ENCODE data around the gene EPS8. TPM values are rescaled to one million over a fixed set of nuclear protein-coding genes. Genes with fewer than 3 reads are reported as not detected.

Gene EPS8
- polyA plus RNA-seq, 6 donors from 2014 or later: 0.49 to 1.3 (median 0.90) TPM

DNA sequence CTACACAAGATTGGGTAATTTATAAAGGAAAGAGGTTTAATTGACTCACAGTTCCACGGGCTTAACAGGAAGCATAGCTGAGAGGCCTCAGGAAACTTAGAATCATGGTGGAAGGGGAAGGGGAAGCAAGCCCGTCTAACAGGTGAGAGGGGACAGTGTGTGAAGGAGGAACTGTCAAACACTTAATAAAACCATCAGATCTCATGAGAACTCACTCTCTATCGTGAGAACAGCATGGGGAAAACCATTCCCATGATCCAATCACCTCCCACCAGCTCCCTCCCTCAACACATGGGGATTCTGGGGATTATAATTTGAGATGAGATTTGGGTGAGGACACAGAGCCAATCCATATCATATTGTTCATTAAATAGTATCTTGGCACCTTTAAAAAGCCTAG lies 56.1 kb downstream of the EPS8 start:
- H3K4me1 Mint-ChIP-seq: no peaks in the 10 kb centered on the region
- H3K27ac Mint-ChIP-seq: no peak overlapping the region
- DNase-seq: no peak
- no peak overlapping the region for H3K4me3 Mint-ChIP-seq
- ATAC-seq (ENCODE audit: low read depth in 2 of 2): no peak
- H3K36me3 Mint-ChIP-seq: no peaks in the 10 kb centered on the region
- H3K27me3 Mint-ChIP-seq: peaks cover 0 to 11% (median 5%) of the 10 kb centered on the region in 3 donors
- peaks cover 0 to 2% (median 0%) of the 10 kb centered on the region in 7 donors for H3K9me3 Mint-ChIP-seq

DNA sequence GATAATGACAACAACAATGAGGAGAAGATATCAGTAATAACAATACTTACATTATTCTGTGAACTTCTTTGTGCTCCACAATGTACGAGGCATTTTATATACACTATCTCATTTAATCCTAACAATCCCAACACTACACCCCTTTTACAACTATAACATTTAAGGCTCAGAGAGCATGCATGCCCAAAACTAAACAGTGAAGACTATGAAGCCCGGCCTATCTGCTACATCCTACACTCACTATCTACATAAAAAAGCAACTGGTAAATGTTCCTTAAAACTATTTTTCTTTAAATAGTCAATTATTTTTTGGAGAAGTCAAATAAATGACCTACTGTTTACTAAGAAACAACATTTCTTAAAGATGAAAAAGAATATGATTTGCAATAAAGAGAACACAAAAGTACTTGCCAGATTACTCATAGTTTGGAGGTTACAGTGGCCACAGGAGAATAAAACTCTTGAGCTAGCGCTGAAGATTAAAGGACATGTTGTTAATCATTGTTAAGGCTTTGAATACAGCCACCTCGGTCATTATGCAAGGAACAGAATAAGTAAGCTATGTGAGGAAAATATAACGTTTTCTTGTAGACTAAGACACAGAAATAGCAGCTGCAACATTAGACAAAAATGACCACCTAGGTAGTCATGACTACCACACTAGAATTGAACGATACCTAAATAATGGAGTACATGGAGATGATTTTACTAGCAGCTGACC lies 56.7 kb downstream of the EPS8 start:
- Mint-ChIP-seq H3K27ac (peak overlapping the region in 1 of 6 donors; percentile 1), H3K9me3 (peaks cover 0 to 2% (median 0%) of the 10 kb centered on the region in 7 donors)
- ATAC-seq (ENCODE audit: low read depth in 2 of 2): no peak

DNA sequence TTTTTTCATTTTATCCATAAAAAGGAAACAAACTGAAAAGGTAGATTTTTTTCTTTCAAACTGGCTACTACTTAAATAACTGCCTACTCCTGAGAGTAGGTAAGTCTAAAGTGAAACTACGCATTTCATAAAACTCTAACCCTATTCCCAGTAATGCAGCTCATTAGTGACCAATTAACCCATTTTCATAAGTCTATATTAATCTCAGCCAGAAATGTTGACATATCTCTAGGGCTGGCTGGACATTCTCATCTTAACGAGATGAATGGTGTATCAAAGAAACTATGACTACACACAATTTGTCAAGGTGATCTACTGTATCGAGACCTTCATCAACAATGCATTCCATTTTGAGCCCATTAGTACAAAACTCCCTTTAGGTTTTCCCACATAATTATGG lies 57.2 kb downstream of the EPS8 start:
- Mint-ChIP-seq H3K9me3 (peaks cover 0 to 2% (median 0%) of the 10 kb centered on the region in 7 donors), H3K36me3 (no peaks in the 10 kb centered on the region), H3K4me3 (no peak overlapping the region), H3K4me1 (no peaks in the 10 kb centered on the region), H3K27ac (no peak overlapping the region), H3K27me3 (peaks cover 0 to 11% (median 5%) of the 10 kb centered on the region in 3 donors)
- no peak for DNase-seq
- ATAC-seq (ENCODE audit: low read depth in 2 of 2): no peak

More for the DNA sequence above, 56.7 kb downstream of the EPS8 start:
- Mint-ChIP-seq H3K4me1 (no peaks in the 10 kb centered on the region), H3K27me3 (peaks cover 0 to 11% (median 5%) of the 10 kb centered on the region in 3 donors), H3K36me3 (no peaks in the 10 kb centered on the region), H3K4me3 (no peak overlapping the region)
- DNase-seq: no peak

DNA sequence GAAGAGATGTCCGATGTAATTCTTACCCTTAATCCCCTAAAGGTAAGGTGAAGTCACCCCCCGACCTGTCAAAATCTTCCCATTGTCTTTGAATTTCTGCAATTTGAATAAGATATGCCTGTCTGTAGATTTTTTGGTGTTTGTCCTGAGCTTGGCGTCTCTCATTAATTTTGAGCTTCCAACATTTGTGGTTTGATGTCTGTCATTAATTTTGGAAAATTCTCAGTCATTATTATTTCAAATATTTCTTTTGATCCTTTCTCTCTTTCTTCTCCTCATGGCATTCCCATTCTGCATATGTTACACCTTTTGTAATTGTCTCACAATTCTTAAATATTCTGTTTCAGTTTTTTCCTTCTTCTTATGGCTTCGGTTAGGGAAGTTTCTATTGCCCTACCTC lies 60.1 kb downstream of the EPS8 start:
- peaks cover 0 to 2% (median 0%) of the 10 kb centered on the region in 7 donors for H3K9me3 Mint-ChIP-seq
- no peak overlapping the region for H3K4me3 Mint-ChIP-seq
- ATAC-seq (ENCODE audit: low read depth in 2 of 2) (no peak), DNase-seq (no peak)
- peaks cover 0 to 11% (median 9%) of the 10 kb centered on the region in 3 donors for H3K27me3 Mint-ChIP-seq
- no peaks in the 10 kb centered on the region for H3K36me3 Mint-ChIP-seq
- no peaks in the 10 kb centered on the region for H3K4me1 Mint-ChIP-seq
- H3K27ac Mint-ChIP-seq: no peak overlapping the region

GRCh38 chr12:15728118-15728598 lies 61.0 kb downstream of the EPS8 start:
- no peak overlapping the region for H3K27ac Mint-ChIP-seq
- no peak overlapping the region for H3K4me3 Mint-ChIP-seq
- ATAC-seq (ENCODE audit: low read depth in 2 of 2): no peak
- peaks cover 0 to 2% (median 0%) of the 10 kb centered on the region in 7 donors for H3K9me3 Mint-ChIP-seq
- H3K36me3 Mint-ChIP-seq: no peaks in the 10 kb centered on the region
- no peaks in the 10 kb centered on the region for H3K4me1 Mint-ChIP-seq
- peaks cover 0 to 11% (median 5%) of the 10 kb centered on the region in 3 donors for H3K27me3 Mint-ChIP-seq
- no peak for DNase-seq

DNA sequence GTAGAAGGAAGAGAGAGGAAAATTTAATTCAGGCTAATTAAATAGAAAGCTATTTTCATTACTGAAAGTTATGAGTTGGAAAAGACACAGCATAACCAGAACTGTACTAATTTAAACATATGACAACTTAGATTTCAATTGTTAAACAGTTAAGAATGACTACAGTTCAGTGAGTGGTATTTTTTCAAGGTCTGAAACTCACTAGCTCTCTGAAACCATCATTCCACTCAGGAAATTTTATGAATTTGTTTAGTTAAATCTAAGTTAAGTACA lies 62.4 kb downstream of the EPS8 start:
- Mint-ChIP-seq H3K4me1 (no peaks in the 10 kb centered on the region), H3K36me3 (no peaks in the 10 kb centered on the region), H3K4me3 (no peak overlapping the region), H3K27ac (no peak overlapping the region), H3K27me3 (peaks cover 0 to 11% (median 4%) of the 10 kb centered on the region in 3 donors), H3K9me3 (peaks cover 0 to 2% (median 0%) of the 10 kb centered on the region in 7 donors)
- DNase-seq (no peak), ATAC-seq (ENCODE audit: low read depth in 2 of 2) (no peak)

DNA sequence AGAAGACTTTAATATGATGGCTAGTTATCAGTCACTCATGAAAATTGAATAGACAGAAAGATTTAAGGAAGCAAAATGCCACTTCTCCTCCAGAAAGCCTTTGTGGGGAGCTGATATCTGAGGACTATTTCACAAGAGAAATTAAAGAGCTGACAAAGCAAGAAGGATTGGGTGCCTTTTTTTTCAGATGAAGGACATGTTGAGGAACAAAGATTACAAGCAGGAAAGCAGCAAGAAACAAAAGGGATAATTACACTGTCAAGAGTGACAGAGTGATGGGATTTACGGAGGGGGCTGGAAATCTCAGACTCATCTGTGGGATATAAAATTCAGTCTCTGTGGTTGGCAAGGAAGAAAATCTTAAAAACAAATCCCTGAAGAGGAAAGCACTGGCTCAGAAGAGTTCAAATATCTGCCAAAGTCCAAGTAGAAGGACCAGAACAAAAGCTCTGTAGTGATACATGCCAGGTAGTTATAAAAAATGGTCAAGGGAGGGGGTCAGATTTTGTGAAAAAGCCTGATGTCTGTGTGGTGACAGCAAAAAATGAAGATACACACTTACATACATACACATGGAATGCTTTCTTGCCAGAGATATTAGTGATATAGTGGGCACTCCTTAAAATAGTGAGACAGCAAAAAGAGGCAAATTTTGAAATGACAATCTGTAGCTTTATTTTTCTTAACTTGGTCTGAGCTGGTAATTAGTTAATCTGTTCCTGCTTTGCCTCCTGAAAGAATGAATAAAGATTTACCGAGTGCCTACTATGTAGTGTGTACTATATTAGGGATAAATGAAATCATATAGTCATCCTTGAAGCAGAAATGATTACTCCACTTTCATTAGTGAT lies 62.9 kb downstream of the EPS8 start:
- ATAC-seq (ENCODE audit: low read depth in 2 of 2) (no peak), DNase-seq (no peak)
- Mint-ChIP-seq H3K4me3 (no peak overlapping the region), H3K36me3 (no peaks in the 10 kb centered on the region), H3K27me3 (peaks cover 0 to 11% (median 4%) of the 10 kb centered on the region in 3 donors), H3K4me1 (no peaks in the 10 kb centered on the region), H3K27ac (no peak overlapping the region), H3K9me3 (peaks cover 0 to 2% (median 0%) of the 10 kb centered on the region in 7 donors)

DNA sequence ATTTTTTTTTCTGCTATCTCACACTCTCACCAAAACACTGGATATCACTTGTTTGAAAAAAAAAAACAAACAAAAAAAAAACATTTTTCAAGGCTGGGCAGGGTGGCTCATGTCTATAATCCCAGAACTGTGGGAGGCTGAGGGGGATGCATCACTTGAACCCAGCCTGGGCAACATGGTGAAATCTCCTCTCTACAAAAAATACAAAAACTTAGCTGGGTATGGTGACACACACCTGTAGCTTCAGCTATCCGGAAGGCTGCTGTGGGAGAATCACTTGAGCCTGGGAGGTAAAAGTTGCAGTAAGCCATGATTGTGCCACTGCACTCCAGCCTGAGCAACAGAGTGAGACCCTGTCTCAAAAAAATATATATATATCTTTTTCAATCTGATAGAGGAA lies 66.2 kb downstream of the EPS8 start:
- H3K27me3 Mint-ChIP-seq: peaks cover 0 to 14% (median 0%) of the 10 kb centered on the region in 3 donors
- DNase-seq: no peak
- no peaks in the 10 kb centered on the region for H3K36me3 Mint-ChIP-seq

GRCh38 chr12:15721316-15722115 lies 67.7 kb downstream of the EPS8 start:
- Mint-ChIP-seq H3K27me3 (peaks cover 0 to 14% (median 0%) of the 10 kb centered on the region in 3 donors), H3K4me1 (no peaks in the 10 kb centered on the region), H3K4me3 (no peak overlapping the region), H3K9me3 (no peaks in the 10 kb centered on the region), H3K27ac (no peak overlapping the region), H3K36me3 (no peaks in the 10 kb centered on the region)
- ATAC-seq (ENCODE audit: low read depth in 2 of 2) (no peak), DNase-seq (no peak)

More for the DNA sequence above, 66.2 kb downstream of the EPS8 start:
- ATAC-seq (ENCODE audit: low read depth in 2 of 2): no peak
- H3K27ac Mint-ChIP-seq: no peak overlapping the region
- H3K4me3 Mint-ChIP-seq: no peak overlapping the region
- no peaks in the 10 kb centered on the region for H3K9me3 Mint-ChIP-seq
- H3K4me1 Mint-ChIP-seq: no peaks in the 10 kb centered on the region

- no peaks in the 10 kb centered on the region for H3K4me1 Mint-ChIP-seq
- peaks cover 0 to 9% (median 6%) of the 10 kb centered on the region in 3 donors for H3K27me3 Mint-ChIP-seq
- H3K27ac Mint-ChIP-seq: no peak overlapping the region
- no peak overlapping the region for H3K4me3 Mint-ChIP-seq
- H3K36me3 Mint-ChIP-seq: no peaks in the 10 kb centered on the region
- no peaks in the 10 kb centered on the region for H3K9me3 Mint-ChIP-seq
- no peak for DNase-seq
- ATAC-seq (ENCODE audit: low read depth in 2 of 2): no peak
These were observed 68.9 kb downstream of the EPS8 start for GRCh38 chr12:15720295-15720694.

- Mint-ChIP-seq H3K27ac (no peak overlapping the region), H3K4me1 (no peaks in the 10 kb centered on the region), H3K9me3 (no peaks in the 10 kb centered on the region), H3K27me3 (peaks cover 0 to 12% (median 9%) of the 10 kb centered on the region in 3 donors), H3K4me3 (no peak overlapping the region), H3K36me3 (no peaks in the 10 kb centered on the region)
- ATAC-seq (ENCODE audit: low read depth in 2 of 2) (no peak), DNase-seq (no peak)
These were observed 70.0 kb downstream of the EPS8 start for GRCh38 chr12:15719230-15719629.

GRCh38 chr12:15717940-15718567 lies 71.1 kb downstream of the EPS8 start:
- no peak for ATAC-seq (ENCODE audit: low read depth in 2 of 2)
- no peak for DNase-seq
- H3K36me3 Mint-ChIP-seq: no peaks in the 10 kb centered on the region
- peaks cover 0 to 12% (median 9%) of the 10 kb centered on the region in 3 donors for H3K27me3 Mint-ChIP-seq
- no peaks in the 10 kb centered on the region for H3K9me3 Mint-ChIP-seq
- no peak overlapping the region for H3K4me3 Mint-ChIP-seq
- no peaks in the 10 kb centered on the region for H3K4me1 Mint-ChIP-seq
- no peak overlapping the region for H3K27ac Mint-ChIP-seq

DNA sequence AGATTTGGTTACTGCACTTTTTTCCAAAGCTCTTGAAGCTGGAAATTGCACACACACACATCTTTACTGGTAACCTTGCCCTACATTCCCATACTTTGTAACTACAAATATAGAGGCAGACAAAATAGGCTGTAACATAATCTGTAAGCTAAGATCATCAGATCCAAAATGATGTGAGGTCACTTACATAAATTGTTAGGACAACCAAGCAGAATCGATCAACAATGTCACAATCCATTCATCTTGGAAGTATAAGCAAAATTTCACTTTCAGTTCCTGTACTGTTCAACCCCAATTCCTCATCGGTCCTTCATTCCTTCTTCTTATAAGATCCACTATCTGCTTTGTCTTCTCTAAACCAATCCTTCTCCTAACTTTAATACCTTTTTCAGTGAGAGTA lies 72.6 kb downstream of the EPS8 start:
- Mint-ChIP-seq H3K36me3 (no peaks in the 10 kb centered on the region), H3K27ac (no peak overlapping the region)
- no peak for ATAC-seq (ENCODE audit: low read depth in 2 of 2)

More for the DNA sequence above, 72.6 kb downstream of the EPS8 start:
- H3K4me3 Mint-ChIP-seq: no peak overlapping the region
- no peaks in the 10 kb centered on the region for H3K4me1 Mint-ChIP-seq
- no peaks in the 10 kb centered on the region for H3K9me3 Mint-ChIP-seq
- H3K27me3 Mint-ChIP-seq: peaks cover 0 to 12% (median 9%) of the 10 kb centered on the region in 3 donors
- no peak for DNase-seq

All from naive B cell (primary cell).